Measurements from ENCODE around the gene GRAP. TPM values are rescaled to one million over a fixed set of nuclear protein-coding genes. Genes with fewer than 3 reads are reported as not detected.
A peak's percentile ranks its signal among the peaks of the same experiment; 100 is the strongest.

GRAP gene
- total and polyA plus RNA-seq, 9 of the 15 experiments (the other 6 are each of a cell fraction or from before 2014, with no cell fraction given): 0.07 to 0.41 (median 0.19) TPM; not detected in 5

DNA sequence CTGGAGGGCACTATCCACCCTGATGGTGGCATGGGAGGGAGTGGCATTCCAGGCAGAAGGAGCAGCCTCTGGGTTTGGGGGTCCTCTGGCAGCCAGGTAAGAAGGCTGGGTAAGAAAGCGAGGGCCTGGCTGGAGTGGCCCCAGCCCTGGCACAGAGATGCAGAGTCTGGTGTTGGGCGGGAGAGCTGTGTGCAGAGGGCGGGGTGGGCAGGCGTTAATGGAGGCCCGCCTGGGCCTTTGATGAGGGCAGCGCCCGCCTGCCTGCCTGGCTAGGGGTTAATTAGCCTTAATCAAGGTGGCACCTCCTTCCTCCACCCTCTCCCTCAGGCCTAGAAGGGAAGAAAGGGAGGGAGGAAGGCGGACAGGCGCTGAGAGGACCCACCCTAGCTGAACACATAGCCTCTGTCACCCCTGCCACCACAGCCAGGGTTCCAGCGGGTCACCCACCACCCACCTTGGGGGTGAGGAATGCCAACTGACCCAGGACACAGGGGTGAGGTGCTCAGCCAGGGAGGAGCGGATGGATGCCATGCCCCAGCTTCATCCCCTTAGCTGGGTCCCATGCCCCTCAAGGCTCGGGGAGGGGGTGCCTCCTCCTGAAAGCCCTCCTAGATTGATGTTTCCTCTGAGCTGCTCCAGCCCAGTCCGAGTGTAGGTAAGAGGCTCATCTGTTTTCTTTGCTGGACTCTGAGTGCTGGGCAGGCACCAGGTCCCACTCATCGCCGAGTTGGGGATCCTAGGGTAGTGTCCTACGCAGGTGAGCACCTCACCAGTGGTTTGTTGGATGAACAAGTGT lies 28.8 kb downstream of the GRAP start:
- H3K9me1 ChIP-seq (ENCODE audit: control insufficient read depth, insufficient read depth, low read length): no peaks in the 10 kb centered on the region
- H3K27me3 ChIP-seq (ENCODE audit: control insufficient read depth in 2 of 2, insufficient read depth in 2 of 2, low read length in 2 of 2): no peaks in the 10 kb centered on the region
- H3K27ac ChIP-seq (ENCODE audit: extremely low read depth, low read depth, low read length): no peak overlapping the region
- no peaks in the 10 kb centered on the region for H4K20me1 ChIP-seq (replicated peaks; ENCODE audit: control insufficient read depth, insufficient read depth, low read length)
- BruUV-seq (replicated peaks): no TSS peak
- intact Hi-C loops (cut with micrococcal nuclease) (no loop called here), in situ Hi-C loops (cut with MboI) (loop anchor here (5.0 kb wide), 1 partner anchor 41 kb away; no protein-coding TSS in a partner anchor)
- CTCF ChIA-PET (ENCODE audit: low intra/inter-chr PET ratio): no interaction called here
- H3K36me3 ChIP-seq (ENCODE audit: control insufficient read depth, insufficient read depth, low read length): no peaks in the 10 kb centered on the region
- no peaks in the 10 kb centered on the region for H3K9me3 ChIP-seq (replicated peaks; ENCODE audit: control insufficient read depth, insufficient read depth, low read depth, low read length)
- H3K9ac ChIP-seq (ENCODE audit: insufficient read depth in 1 of 2, low read depth in 2 of 2, low read length in 2 of 2): no peak overlapping the region; a peak in 1 of 4 replicates
- no peak for ATAC-seq
- no peak for TF ChIP-seq PHF20 (IDR thresholded peaks at IDR 0.05; ENCODE audit: partially characterized antibody)
- TF ChIP-seq ZKSCAN1 (IDR thresholded peaks at IDR 0.05; ENCODE audit: low read depth, low read length): no peak
- peak; percentile 88 for TF ChIP-seq ZFP36 (IDR thresholded peaks at IDR 0.05; ENCODE audit: low read depth, low read length, partially characterized antibody)
- WGBS (ENCODE audit: insufficient coverage, low coverage, missing lambda C conversion rate): 41% methylated on average over 5 of the region's 16 CpGs
- H3K4me2 ChIP-seq (ENCODE audit: insufficient read depth, low read length): no peak overlapping the region
- FAIRE-seq: no peak
- H3K79me2 ChIP-seq (ENCODE audit: control insufficient read depth, insufficient read depth, low read length): no peaks in the 10 kb centered on the region
- POLR2A ChIA-PET: interaction anchor here (0.6 to 0.7 kb wide), 2 partner anchors 13 to 54 kb away, joined by 3 to 4 read pairs; partner anchors contain the start of gene FAM83G
- DNase-seq (ENCODE audit: extremely low read depth in 1 of 4, low spot score in 3 of 4): no peak
- H3K4me1 ChIP-seq (replicated peaks in 1 of 2; ENCODE audit: control insufficient read depth in 2 of 2, insufficient read depth in 2 of 2, low read length in 2 of 2): peaks cover 9 to 41% of the 10 kb centered on the region in 2 experiments; a peak in 4 of 5 replicates
- H3K4me3 ChIP-seq: no peak overlapping the region
- no peak overlapping the region for H2AFZ ChIP-seq (ENCODE audit: low read depth, low read length)

- DNase-seq (ENCODE audit: extremely low read depth in 1 of 4, low spot score in 3 of 4) (no peak), ATAC-seq (peak; percentile 28; the same call in 1 of the 3 replicates), FAIRE-seq (no peak)
- H3K4me3 ChIP-seq: no peak overlapping the region
- WGBS (ENCODE audit: insufficient coverage, low coverage, missing lambda C conversion rate): 20% methylated on average over 5 of the region's 12 CpGs
- H3K9me1 ChIP-seq (ENCODE audit: control insufficient read depth, insufficient read depth, low read length): no peaks in the 10 kb centered on the region
- H3K36me3 ChIP-seq (ENCODE audit: control insufficient read depth, insufficient read depth, low read length): no peaks in the 10 kb centered on the region
- H2AFZ ChIP-seq (ENCODE audit: low read depth, low read length): no peak overlapping the region
- H4K20me1 ChIP-seq (replicated peaks; ENCODE audit: control insufficient read depth, insufficient read depth, low read length): no peaks in the 10 kb centered on the region
- no peak overlapping the region for H3K27ac ChIP-seq (ENCODE audit: extremely low read depth, low read depth, low read length)
- no peak overlapping the region; a peak in 1 of 4 replicates for H3K9ac ChIP-seq (ENCODE audit: insufficient read depth in 1 of 2, low read depth in 2 of 2, low read length in 2 of 2)
- no peak overlapping the region for H3K4me2 ChIP-seq (ENCODE audit: insufficient read depth, low read length)
- POLR2A ChIA-PET: no interaction called here
- no TSS peak for BruUV-seq (replicated peaks)
- CTCF ChIA-PET (ENCODE audit: low intra/inter-chr PET ratio): no interaction called here
- no peaks in the 10 kb centered on the region for H3K79me2 ChIP-seq (ENCODE audit: control insufficient read depth, insufficient read depth, low read length)
- H3K9me3 ChIP-seq (replicated peaks; ENCODE audit: control insufficient read depth, insufficient read depth, low read depth, low read length): no peaks in the 10 kb centered on the region
- intact Hi-C loops (cut with micrococcal nuclease) (no loop called here), in situ Hi-C loops (cut with MboI) (loop anchor here (5.0 kb wide), 1 partner anchor 40 kb away; no protein-coding TSS in a partner anchor)
- H3K4me1 ChIP-seq (replicated peaks in 1 of 2; ENCODE audit: control insufficient read depth in 2 of 2, insufficient read depth in 2 of 2, low read length in 2 of 2): peaks cover 8 to 39% of the 10 kb centered on the region in 2 experiments; a peak in 4 of 5 replicates
- H3K27me3 ChIP-seq (ENCODE audit: control insufficient read depth in 2 of 2, insufficient read depth in 2 of 2, low read length in 2 of 2): no peaks in the 10 kb centered on the region
- TF ChIP-seq ZBED1 (IDR thresholded peaks at IDR 0.05) (no peak), ZNF175 (CRISPR knock-in tag; IDR thresholded peaks at IDR 0.05; ENCODE audit: low read depth) (no peak), ZNF717 (CRISPR knock-in tag; IDR thresholded peaks at IDR 0.05) (no peak), SAP30 (IDR thresholded peaks at IDR 0.05; ENCODE audit: borderline replicate concordance, insufficient read depth, low read depth, low read length, poor library complexity, severe bottlenecking) (no peak), ARID3A (IDR thresholded peaks at IDR 0.05; ENCODE audit: borderline replicate concordance, low read depth, low read length) (no peak), FOXA3 (CRISPR knock-in tag; conservative IDR thresholded peaks at IDR 0.05 in 1 of 2, IDR thresholded peaks at IDR 0.05 in 1 of 2) (no peak), ESRRA (IDR thresholded peaks at IDR 0.05; ENCODE audit: borderline replicate concordance, low read depth) (no peak)
- TF ChIP-seq, protein P1, sequence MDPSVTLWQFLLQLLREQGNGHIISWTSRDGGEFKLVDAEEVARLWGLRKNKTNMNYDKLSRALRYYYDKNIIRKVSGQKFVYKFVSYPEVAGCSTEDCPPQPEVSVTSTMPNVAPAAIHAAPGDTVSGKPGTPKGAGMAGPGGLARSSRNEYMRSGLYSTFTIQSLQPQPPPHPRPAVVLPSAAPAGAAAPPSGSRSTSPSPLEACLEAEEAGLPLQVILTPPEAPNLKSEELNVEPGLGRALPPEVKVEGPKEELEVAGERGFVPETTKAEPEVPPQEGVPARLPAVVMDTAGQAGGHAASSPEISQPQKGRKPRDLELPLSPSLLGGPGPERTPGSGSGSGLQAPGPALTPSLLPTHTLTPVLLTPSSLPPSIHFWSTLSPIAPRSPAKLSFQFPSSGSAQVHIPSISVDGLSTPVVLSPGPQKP (CRISPR knock-in tag; IDR thresholded peaks at IDR 0.05): no peak
Observed at GRCh38 chr17:19017401-19017800, 29.4 kb downstream of the GRAP start.

All from K562 (cell line).